ENCODE measurements around the gene SYNJ2. TPM values are rescaled to one million over a fixed set of nuclear protein-coding genes. Genes with fewer than 3 reads are reported as not detected.

The SYNJ2 gene
- total and polyA plus RNA-seq, 9 donors, result 3.6 to 18.7 (median 9.8) TPM

- Histone ChIP-seq H3K4me3 (no peak overlapping the region), H3K27ac (no peak overlapping the region), H3K9me3 (no peaks in the 10 kb centered on the region), H3K27me3 (no peaks in the 10 kb centered on the region), H3K36me3 (no peaks in the 10 kb centered on the region), H3K4me1 (ENCODE audit: insufficient read depth) (no peaks in the 10 kb centered on the region)
- 85 to 86% (median 86%) methylated on average over 3 of the region's 3 CpGs for WGBS, 3 donors
- no peak for DNase-seq
- intact Hi-C loops (cut with DNase I), result no loop called here
- TF ChIP-seq EP300 (IDR thresholded peaks at IDR 0.05), result no peak
- no peak for TF ChIP-seq POLR2A (IDR thresholded peaks at IDR 0.05)
- TF ChIP-seq CTCF (IDR thresholded peaks at IDR 0.05), result no peak
Observed at GRCh38 chr6:158121335-158121734, 139.7 kb downstream of the SYNJ2 start.

GRCh38 chr6:158122048-158122447, 140.4 kb downstream of the SYNJ2 start:
- no peaks in the 10 kb centered on the region for H3K9me3 ChIP-seq
- no peaks in the 10 kb centered on the region for H3K4me1 ChIP-seq (ENCODE audit: insufficient read depth)
- WGBS, 3 donors, result 93 to 99% (median 97%) methylated on average over 2 of the region's 2 CpGs
- no peaks in the 10 kb centered on the region for H3K36me3 ChIP-seq
- intact Hi-C loops (cut with DNase I), result no loop called here
- H3K27ac ChIP-seq, result no peak overlapping the region
- H3K27me3 ChIP-seq, result no peaks in the 10 kb centered on the region
- TF ChIP-seq EP300 (IDR thresholded peaks at IDR 0.05), result no peak
- TF ChIP-seq POLR2A (IDR thresholded peaks at IDR 0.05), result no peak
- TF ChIP-seq CTCF (IDR thresholded peaks at IDR 0.05), result no peak
- H3K4me3 ChIP-seq, result no peak overlapping the region
- no peak for DNase-seq

GRCh38 chr6:158124288-158124687, 142.6 kb downstream of the SYNJ2 start:
- 95 to 100% (median 98%) methylated on average over 1 of the region's 1 CpG for WGBS, 3 donors
- H3K4me1 ChIP-seq (ENCODE audit: insufficient read depth), result no peaks in the 10 kb centered on the region
- no peak for TF ChIP-seq EP300 (IDR thresholded peaks at IDR 0.05)

GRCh38 chr6:158125271-158125670, 143.6 kb downstream of the SYNJ2 start:
- Histone ChIP-seq H3K36me3 (no peaks in the 10 kb centered on the region), H3K4me3 (no peak overlapping the region), H3K27me3 (no peaks in the 10 kb centered on the region), H3K9me3 (no peaks in the 10 kb centered on the region), H3K4me1 (ENCODE audit: insufficient read depth) (no peaks in the 10 kb centered on the region), H3K27ac (no peak overlapping the region)
- no peak for DNase-seq
- 93 to 96% (median 94%) methylated on average over 2 of the region's 2 CpGs for WGBS, 3 donors
- intact Hi-C loops (cut with DNase I), result no loop called here
- TF ChIP-seq POLR2A (IDR thresholded peaks at IDR 0.05) (no peak), EP300 (IDR thresholded peaks at IDR 0.05) (no peak), CTCF (IDR thresholded peaks at IDR 0.05) (no peak)

More at GRCh38 chr6:158124288-158124687, 142.6 kb downstream of the SYNJ2 start:
- Histone ChIP-seq H3K27ac (no peak overlapping the region), H3K27me3 (no peaks in the 10 kb centered on the region), H3K4me3 (no peak overlapping the region), H3K9me3 (no peaks in the 10 kb centered on the region), H3K36me3 (no peaks in the 10 kb centered on the region)
- intact Hi-C loops (cut with DNase I), result no loop called here
- DNase-seq, result no peak

GRCh38 chr6:158131926-158132325, 150.3 kb downstream of the SYNJ2 start:
- TF ChIP-seq CTCF (IDR thresholded peaks at IDR 0.05) (peak in 1 of 3 donors; percentile 22), POLR2A (IDR thresholded peaks at IDR 0.05) (no peak), EP300 (IDR thresholded peaks at IDR 0.05) (no peak)
- Histone ChIP-seq H3K9me3 (no peaks in the 10 kb centered on the region), H3K36me3 (no peaks in the 10 kb centered on the region), H3K27me3 (no peaks in the 10 kb centered on the region), H3K4me1 (ENCODE audit: insufficient read depth) (no peaks in the 10 kb centered on the region), H3K27ac (no peak overlapping the region), H3K4me3 (no peak overlapping the region)
- intact Hi-C loops (cut with DNase I), result no loop called here
- 27 to 41% (median 29%) methylated on average over 1 of the region's 1 CpG for WGBS, 3 donors
- no peak for DNase-seq
